ENCODE measurements around the gene SSR4. TPM values are rescaled to one million over a fixed set of nuclear protein-coding genes. Genes with fewer than 3 reads are reported as not detected.

Gene SSR4
- total and polyA plus RNA-seq, 2 of the 8 experiments (the other 6 are each of a cell fraction or from before 2014, with no cell fraction given) = 168 to 642 TPM

- TF ChIP-seq GABPA (IDR thresholded peaks at IDR 0.05; ENCODE audit: borderline replicate concordance, insufficient read depth, low read length) (no peak), SIRT6 (IDR thresholded peaks at IDR 0.05; ENCODE audit: low read length) (no peak), ATF2 (IDR thresholded peaks at IDR 0.05; ENCODE audit: low read length) (no peak), RBBP5 (IDR thresholded peaks at IDR 0.05; ENCODE audit: borderline replicate concordance, low read depth, low read length) (no peak), TBP (IDR thresholded peaks at IDR 0.05; ENCODE audit: low read depth, low read length) (no peak), RFX5 (IDR thresholded peaks at IDR 0.05; ENCODE audit: borderline replicate concordance, low read depth, low read length) (no peak)
- Histone ChIP-seq H4K8ac (ENCODE audit: extremely low read depth, insufficient read depth, low read length) (no peak overlapping the region), H4K91ac (replicated peaks; ENCODE audit: insufficient read length, low read length) (no peak overlapping the region), H3K79me2 (ENCODE audit: control insufficient read depth in 1 of 2, insufficient read depth in 2 of 2, low read length in 2 of 2) (no peaks in the 10 kb centered on the region), H2BK12ac (ENCODE audit: low read depth, low read length) (no peak overlapping the region), H4K20me1 (replicated peaks in 1 of 2; ENCODE audit: control insufficient read depth in 1 of 2, insufficient read depth in 2 of 2, low read length in 2 of 2) (no peaks in the 10 kb centered on the region), H4K5ac (ENCODE audit: insufficient read length, low read depth, low read length) (no peak overlapping the region), H3K4me1 (replicated peaks in 1 of 4; ENCODE audit: control insufficient read depth in 3 of 4, insufficient read depth in 4 of 4, low read length in 3 of 4) (no peaks in the 10 kb centered on the region), H2BK20ac (ENCODE audit: low read length) (no peak overlapping the region), H3K4ac (replicated peaks; ENCODE audit: insufficient read length, low read depth, low read length) (no peak overlapping the region), H3K9ac (replicated peaks in 1 of 4; ENCODE audit: extremely low read depth in 1 of 4, low read depth in 3 of 4, low read length in 3 of 4) (no peak overlapping the region), H2AK5ac (ENCODE audit: low read depth, low read length) (no peak overlapping the region), H2BK5ac (ENCODE audit: low read depth, low read length) (no peak overlapping the region), H3K18ac (ENCODE audit: extremely low read depth, low read length) (no peak overlapping the region), H3K14ac (ENCODE audit: insufficient read length) (no peak overlapping the region), H3K79me1 (ENCODE audit: low read depth, low read length) (no peaks in the 10 kb centered on the region), H3K9me3 (ENCODE audit: insufficient read depth in 2 of 2, low read depth in 1 of 2, low read length in 1 of 2) (no peaks in the 10 kb centered on the region), H3K56ac (replicated peaks; ENCODE audit: insufficient read length, low read depth, low read length) (no peak overlapping the region), H3K23ac (ENCODE audit: insufficient read length) (no peak overlapping the region), H2BK120ac (replicated peaks; ENCODE audit: low read depth, low read length) (no peak overlapping the region), H2AFZ (ENCODE audit: low read length) (no peak overlapping the region), H3K27ac (ENCODE audit: low read depth, low read length) (no peak overlapping the region), H3K27me3 (replicated peaks in 1 of 4; ENCODE audit: control insufficient read depth in 3 of 4, extremely low read depth in 1 of 4, insufficient read depth in 3 of 4, low read length in 3 of 4) (no peaks in the 10 kb centered on the region), H3K36me3 (ENCODE audit: control insufficient read depth in 2 of 4, insufficient read depth in 4 of 4, low read length in 3 of 4) (no peaks in the 10 kb centered on the region), H3K4me3 (ENCODE audit: extremely low read depth in 1 of 4, insufficient read depth in 2 of 4, low read depth in 3 of 4, low read length in 4 of 4) (no peak overlapping the region), H2BK15ac (ENCODE audit: low read length) (no peak overlapping the region), H3K4me2 (ENCODE audit: insufficient read depth in 1 of 2, low read depth in 2 of 2, low read length in 2 of 2) (no peak overlapping the region), H3K23me2 (ENCODE audit: low read depth, low read length) (no peaks in the 10 kb centered on the region)
- ChIA-PET CTCF (ENCODE audit: partially characterized antibody) (interaction anchor here (0.8 to 1.6 kb wide), 5 partner anchors 8 to 144 kb away, joined by 3 to 4 read pairs (median 3); no protein-coding TSS in a partner anchor), POLR2A (ENCODE audit: partially characterized antibody) (no interaction called here)
- WGBS, 2 experiments (ENCODE audit: extremely low coverage in 1 of 2, insufficient coverage in 1 of 2, insufficient read length in 1 of 2, insufficient replicate concordance in 2 of 2, low coverage in 1 of 2, low lambda C conversion rate in 2 of 2, missing lambda C conversion rate in 1 of 2) = 84% methylated on average over 11 of the region's 48 CpGs; no CpG with 5 or more reads in 1 of the 2 experiments
- FAIRE-seq (no peak), DNase-seq (ENCODE audit: low read depth in 1 of 2, low spot score in 2 of 2) (no peak)
Measured at GRCh38 chrX:153773741-153774575, 20.5 kb upstream of the SSR4 start.

All from H1 (cell line).